A204.1 (cell line): ENCODE data around the gene ZMYM2.

Source experiments
- FAIRE-seq: peaks from 2 replicates; lab custom pipeline; 2012; peaks lifted over from hg19 to GRCh38; lab: Jason Lieb, UNC

The ZMYM2 gene

DNA sequence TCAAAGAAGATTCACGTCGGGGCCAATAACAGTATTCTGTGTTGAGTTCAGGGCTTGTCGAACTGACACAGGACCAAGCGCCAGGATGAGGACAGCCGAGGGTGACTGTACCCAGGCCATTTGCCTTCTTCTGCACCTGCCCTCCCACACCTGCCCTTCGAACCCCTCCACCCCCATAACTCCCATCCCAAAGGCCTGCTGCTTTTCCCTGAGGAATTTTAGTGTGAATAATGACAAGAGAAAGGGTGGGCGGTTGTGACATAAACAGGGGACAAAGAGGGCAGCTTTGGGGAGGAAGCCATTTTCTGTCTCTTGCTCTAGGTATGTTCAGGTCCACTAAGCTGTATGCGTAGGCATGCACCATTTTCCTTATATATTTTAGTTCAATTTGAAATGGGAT is 176.2 kb downstream of the ZMYM2 start:
- no peak for FAIRE-seq

DNA sequence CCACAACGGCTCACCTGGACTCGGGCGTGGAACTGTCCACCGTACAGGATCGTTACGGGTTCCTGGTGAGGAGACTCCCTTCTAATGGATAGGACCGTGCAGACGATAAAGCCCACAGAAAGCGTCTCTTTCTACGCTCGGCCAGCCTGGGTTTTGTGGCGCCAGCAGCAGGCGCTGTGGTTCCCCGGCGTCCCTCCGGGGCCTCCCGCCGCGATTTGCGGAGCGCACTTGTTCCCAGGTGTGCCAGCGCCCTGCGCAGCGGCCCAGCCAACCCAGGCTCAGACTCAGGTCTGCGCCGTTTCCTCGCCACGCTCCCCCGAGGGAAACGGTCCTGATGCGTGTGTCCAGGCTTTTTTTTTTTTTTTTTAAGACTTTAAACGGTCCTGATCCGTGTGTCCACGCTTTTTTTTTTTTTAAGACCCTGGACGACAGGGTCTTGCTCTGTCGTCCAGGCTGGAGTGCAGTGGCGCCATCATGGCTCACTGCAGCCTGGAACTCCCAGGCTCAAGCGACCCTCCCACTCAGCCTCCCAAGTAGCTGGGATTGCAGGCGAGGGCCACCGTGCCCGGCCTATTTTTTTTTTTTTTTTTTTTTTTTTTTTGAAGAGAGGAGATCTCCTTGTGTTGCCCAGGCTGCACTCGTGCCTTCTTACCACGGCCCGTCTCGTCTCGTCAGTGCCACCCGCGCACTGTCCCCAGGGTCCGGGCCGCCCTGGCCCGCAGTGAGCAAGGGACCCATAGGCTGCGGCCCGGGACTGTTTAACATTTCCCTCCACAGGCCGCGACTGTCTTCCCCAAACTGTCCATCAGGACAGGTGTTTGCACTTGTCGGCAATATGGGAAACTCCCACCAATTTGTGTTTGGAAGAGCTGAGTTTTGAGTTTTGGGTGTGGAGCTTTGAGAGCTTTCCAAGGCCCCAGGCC is 178.5 kb downstream of the ZMYM2 start:
- no peak for FAIRE-seq

DNA sequence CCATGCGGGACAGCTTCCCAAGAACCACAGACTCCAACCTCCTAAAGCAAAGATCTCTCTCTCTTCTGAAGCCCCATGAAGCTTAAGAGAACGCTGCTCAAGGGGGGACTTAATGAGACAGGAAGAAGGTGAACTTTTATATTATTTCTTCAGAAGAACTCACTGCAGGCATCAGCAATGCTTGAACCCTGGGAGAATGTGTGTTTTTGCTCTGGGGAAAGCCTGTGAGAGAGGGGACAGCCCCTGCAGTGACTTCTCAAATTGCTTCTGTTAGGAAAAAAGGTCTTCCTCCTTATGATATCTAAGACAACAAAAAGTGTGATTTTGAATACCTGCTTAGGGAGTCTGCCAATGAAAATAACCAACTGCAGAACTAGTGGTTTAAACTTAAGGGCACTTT is 179.3 kb downstream of the ZMYM2 start:
- FAIRE-seq: no peak

DNA sequence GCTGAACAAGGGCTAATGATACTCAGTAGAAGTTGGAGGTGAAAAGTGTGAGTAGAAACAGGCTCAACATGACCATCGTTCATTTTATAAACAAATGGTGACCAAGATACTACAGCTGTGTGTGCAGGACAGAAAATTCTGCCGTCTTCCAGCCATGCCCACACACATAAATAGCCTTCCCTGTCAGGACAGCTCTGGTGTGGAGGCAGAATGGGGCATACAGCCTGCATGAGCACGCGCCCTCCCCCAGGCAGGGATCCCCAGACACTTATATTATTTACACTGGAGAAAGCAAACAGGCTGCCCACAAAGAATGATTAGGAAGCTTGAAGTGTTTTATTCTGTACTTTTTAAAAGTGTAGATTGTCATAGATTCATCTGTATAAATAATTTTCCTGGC is 182.0 kb downstream of the ZMYM2 start:
- no peak for FAIRE-seq
